Neutrophil (primary cell): ENCODE measurements around the gene TEX29.

Experiments
- H3K27ac ChIP-seq: fragments of 200-600 bp; sonication (generic); 2 replicates; pipeline ENCODE4 v1.5.1; 2016; ENCODE audit warnings: mild to moderate bottlenecking, moderate library complexity
- H3K27me3 ChIP-seq: fragments of 200-600 bp; sonication (generic); 2 replicates; pipeline ENCODE4 v1.6.0; 2016; ENCODE audit warnings: mild to moderate bottlenecking
- H3K36me3 ChIP-seq: fragments of 200-600 bp; sonication (generic); 2 replicates; pipeline ENCODE4 v1.5.1; 2017
- H3K4me1 ChIP-seq, 2 experiments: fragments of 200-600 bp in 1 of 2; sonication (generic) in 1 of 2; 1 replicate in 1 of 2; 2 replicates in 1 of 2; pipeline versions ENCODE4 v1.5.1 to v1.6.1; 2013 to 2016; ENCODE audit warnings: low read depth in 1 of 2, low read length in 1 of 2, mild to moderate bottlenecking in 1 of 2, moderate library complexity in 1 of 2; ENCODE audit not compliant: control insufficient read depth in 1 of 2, insufficient read depth in 1 of 2
- H3K4me3 ChIP-seq, 2 experiments: fragments of 200-600 bp in 1 of 2; sonication (generic) in 1 of 2; 1 replicate in 1 of 2; 2 replicates in 1 of 2; pipeline ENCODE4 v1.5.1; 2013 to 2016; ENCODE audit warnings: low read depth in 1 of 2, low read length in 1 of 2, mild to moderate bottlenecking in 1 of 2, moderate library complexity in 1 of 2
- H3K9me3 ChIP-seq: fragments of 200-600 bp; sonication (generic); 2 replicates; pipeline ENCODE4 v1.5.1; 2016
- TF ChIP-seq, protein P1 (sequence below): fragments of 200-600 bp; sonication (generic); IDR thresholded peaks from 2 replicates; pipeline ENCODE4 v1.5.1; 2016; ENCODE audit warnings: antibody characterized with exemption

Gene TEX29

DNA sequence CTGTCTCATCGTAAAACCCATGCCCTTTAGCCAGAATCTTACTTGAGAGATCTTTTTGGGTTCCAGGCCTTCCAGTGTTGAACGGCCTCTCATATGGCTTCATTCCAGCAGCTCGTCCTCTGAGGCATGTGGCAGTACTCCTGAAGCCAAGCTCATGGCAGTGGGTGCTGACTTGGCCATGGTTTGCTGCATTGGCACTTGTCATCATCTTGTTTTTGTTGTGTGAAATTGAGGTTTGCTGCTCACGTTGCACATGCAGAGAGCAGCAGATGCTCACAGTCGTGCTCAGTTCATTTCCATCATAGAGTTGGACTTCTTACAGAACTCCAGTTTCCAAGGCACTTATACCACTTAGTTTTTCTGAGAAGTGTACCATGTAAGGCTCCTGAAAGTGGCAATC, 14.9 kb downstream of the TEX29 start:
- H3K4me3 ChIP-seq, result no peak overlapping the region
- TF ChIP-seq, protein P1, sequence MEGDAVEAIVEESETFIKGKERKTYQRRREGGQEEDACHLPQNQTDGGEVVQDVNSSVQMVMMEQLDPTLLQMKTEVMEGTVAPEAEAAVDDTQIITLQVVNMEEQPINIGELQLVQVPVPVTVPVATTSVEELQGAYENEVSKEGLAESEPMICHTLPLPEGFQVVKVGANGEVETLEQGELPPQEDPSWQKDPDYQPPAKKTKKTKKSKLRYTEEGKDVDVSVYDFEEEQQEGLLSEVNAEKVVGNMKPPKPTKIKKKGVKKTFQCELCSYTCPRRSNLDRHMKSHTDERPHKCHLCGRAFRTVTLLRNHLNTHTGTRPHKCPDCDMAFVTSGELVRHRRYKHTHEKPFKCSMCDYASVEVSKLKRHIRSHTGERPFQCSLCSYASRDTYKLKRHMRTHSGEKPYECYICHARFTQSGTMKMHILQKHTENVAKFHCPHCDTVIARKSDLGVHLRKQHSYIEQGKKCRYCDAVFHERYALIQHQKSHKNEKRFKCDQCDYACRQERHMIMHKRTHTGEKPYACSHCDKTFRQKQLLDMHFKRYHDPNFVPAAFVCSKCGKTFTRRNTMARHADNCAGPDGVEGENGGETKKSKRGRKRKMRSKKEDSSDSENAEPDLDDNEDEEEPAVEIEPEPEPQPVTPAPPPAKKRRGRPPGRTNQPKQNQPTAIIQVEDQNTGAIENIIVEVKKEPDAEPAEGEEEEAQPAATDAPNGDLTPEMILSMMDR, result no peak
- no peaks in the 10 kb centered on the region for H3K9me3 ChIP-seq
- no peak overlapping the region for H3K27ac ChIP-seq
- no peaks in the 10 kb centered on the region for H3K27me3 ChIP-seq
- H3K36me3 ChIP-seq, result no peaks in the 10 kb centered on the region
- no peaks in the 10 kb centered on the region for H3K4me1 ChIP-seq

DNA sequence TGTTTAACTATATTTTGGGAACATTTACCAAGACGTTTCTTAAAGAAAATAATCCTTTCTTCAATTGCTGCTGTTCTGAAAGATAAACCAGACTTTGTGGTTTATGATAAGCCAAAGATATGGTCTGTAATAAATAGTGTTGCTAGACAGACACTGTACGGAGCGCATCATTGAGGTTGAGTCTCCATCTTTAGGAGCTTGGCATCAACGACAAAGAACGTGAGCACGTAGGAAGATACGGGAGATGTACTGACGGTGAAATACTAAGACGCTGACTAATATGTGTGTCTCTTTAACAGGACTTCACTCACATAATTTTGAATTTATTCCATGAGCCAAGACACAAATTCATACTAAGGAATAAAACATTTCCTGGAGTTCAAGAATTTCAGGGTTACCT, 16.2 kb downstream of the TEX29 start:
- Histone ChIP-seq H3K4me1 (no peaks in the 10 kb centered on the region), H3K36me3 (no peaks in the 10 kb centered on the region), H3K4me3 (no peak overlapping the region), H3K27me3 (no peaks in the 10 kb centered on the region), H3K27ac (no peak overlapping the region), H3K9me3 (no peaks in the 10 kb centered on the region)
- TF ChIP-seq, protein P1, result no peak

DNA sequence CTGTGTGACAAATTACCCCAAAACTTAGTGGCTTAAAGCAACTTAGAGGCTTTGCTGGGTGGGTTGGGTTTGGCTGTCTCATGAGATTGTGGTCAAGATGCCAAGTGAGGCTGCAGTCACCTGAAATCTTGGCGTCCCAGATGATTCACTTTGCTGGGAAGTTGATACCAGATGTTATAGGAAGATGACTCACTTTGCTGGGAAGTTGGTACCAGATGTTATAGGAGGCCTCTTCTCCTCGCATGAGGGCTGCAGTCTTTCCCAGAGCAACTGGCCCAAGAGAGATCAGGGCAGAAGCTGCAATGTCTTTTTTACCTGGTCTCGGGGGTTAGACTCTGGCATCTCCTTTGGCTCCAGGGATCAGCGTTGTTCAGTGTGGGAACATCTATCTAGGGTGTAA, 16.8 kb downstream of the TEX29 start:
- TF ChIP-seq, protein P1, result no peak
- Histone ChIP-seq H3K4me3 (no peak overlapping the region), H3K9me3 (no peaks in the 10 kb centered on the region), H3K27ac (no peak overlapping the region), H3K36me3 (no peaks in the 10 kb centered on the region), H3K27me3 (no peaks in the 10 kb centered on the region), H3K4me1 (no peaks in the 10 kb centered on the region)

DNA sequence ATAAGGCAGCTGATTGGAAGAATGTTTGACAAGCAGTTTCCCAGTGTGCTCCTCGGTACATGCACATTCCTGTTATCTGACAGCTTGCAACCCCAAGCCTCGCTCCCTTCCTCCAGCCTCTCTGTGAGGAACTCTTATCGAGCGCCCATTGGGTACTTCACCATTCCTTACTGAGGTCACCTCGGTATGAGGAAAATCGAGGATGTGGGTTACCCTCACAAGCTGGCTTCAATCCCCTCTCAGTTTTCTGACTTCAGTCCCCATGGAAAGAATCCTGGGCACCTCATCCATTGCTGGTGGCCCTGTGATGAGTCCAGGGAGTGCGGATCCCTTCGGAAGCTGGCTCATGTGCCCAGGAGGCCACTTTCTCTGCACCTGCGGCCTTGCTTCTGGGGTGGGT, 17.3 kb downstream of the TEX29 start:
- H3K27ac ChIP-seq, result no peak overlapping the region
- H3K27me3 ChIP-seq, result no peaks in the 10 kb centered on the region
- no peaks in the 10 kb centered on the region for H3K4me1 ChIP-seq
- H3K4me3 ChIP-seq, result no peak overlapping the region
- H3K9me3 ChIP-seq, result no peaks in the 10 kb centered on the region
- TF ChIP-seq, protein P1, result no peak
- no peaks in the 10 kb centered on the region for H3K36me3 ChIP-seq

DNA sequence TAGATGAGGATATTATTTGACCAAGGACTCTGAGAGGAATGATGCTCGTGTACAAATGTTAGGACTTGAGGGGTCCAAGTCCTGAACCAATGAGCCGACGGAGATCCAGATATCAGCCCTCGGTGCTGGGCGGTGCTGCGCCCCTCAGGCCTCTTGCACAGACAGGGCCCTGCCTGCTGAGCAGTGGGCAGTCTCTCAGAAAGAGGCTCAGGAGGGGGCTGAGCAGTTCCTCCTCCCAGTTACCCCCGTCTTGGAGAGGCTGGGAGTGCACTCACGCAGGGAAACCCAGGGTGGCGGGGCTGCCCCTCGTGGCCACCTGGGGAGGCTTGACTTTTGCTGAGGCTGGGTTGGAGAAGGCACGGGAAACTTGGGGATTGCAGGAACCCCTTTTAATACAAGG, 18.4 kb downstream of the TEX29 start:
- no peaks in the 10 kb centered on the region for H3K4me1 ChIP-seq
- no peak overlapping the region for H3K4me3 ChIP-seq
- TF ChIP-seq, protein P1, result no peak

More for the DNA sequence above, 18.4 kb downstream of the TEX29 start:
- H3K9me3 ChIP-seq, result no peaks in the 10 kb centered on the region
- H3K27me3 ChIP-seq, result no peaks in the 10 kb centered on the region
- H3K27ac ChIP-seq, result no peak overlapping the region
- no peaks in the 10 kb centered on the region for H3K36me3 ChIP-seq
